IPS DF 6.9 (cell line): ENCODE results near the gene NDUFA8.

ENCODE experiments used
- DNase-seq: peaks from one replicate; pipeline ENCODE4 v3.0.0-alpha.2; 2013; ENCODE audit warnings: low read depth, low spot score
- H3K27ac ChIP-seq: one replicate; pipeline ENCODE4 v1.5.1; 2013; ENCODE audit warnings: low read length, control low read depth
- H3K27me3 ChIP-seq: 2 replicates; pipeline ENCODE4 v1.6.1; 2013; ENCODE audit warnings: mild to moderate bottlenecking, low read length; ENCODE audit not compliant: control insufficient read depth, insufficient read depth
- H3K36me3 ChIP-seq: 2 replicates; pipeline ENCODE4 v1.6.1; 2013; ENCODE audit warnings: low read length; ENCODE audit not compliant: control insufficient read depth, insufficient read depth
- H3K4me1 ChIP-seq: 2 replicates; pipeline ENCODE4 v1.6.1; 2013; ENCODE audit warnings: low read length; ENCODE audit not compliant: control insufficient read depth, insufficient read depth
- H3K4me3 ChIP-seq: 2 replicates; pipeline ENCODE4 v1.5.1; 2013; ENCODE audit warnings: mild to moderate bottlenecking, low read length
- H3K9me3 ChIP-seq: 2 replicates; pipeline ENCODE4 v1.6.1; 2013; ENCODE audit warnings: low read length, inconsistent platforms; ENCODE audit not compliant: control insufficient read depth, insufficient read depth
- WGBS: extraction: QIAGEN DNeasy Blood & Tissue Kit; methylation state at CpG from one replicate; pipeline ENCODE4 v1.1.7; 2013; ENCODE audit warnings: mixed read lengths, missing lambda C conversion rate; ENCODE audit not compliant: insufficient read length, insufficient coverage; 5-methylcytosine and 5-hydroxymethylcytosine counted together

NDUFA8 gene

GRCh38 chr9:122184551-122184950 lies 25.0 kb upstream of the NDUFA8 start:
- H3K27ac ChIP-seq, result no peak overlapping the region
- no peaks in the 10 kb centered on the region for H3K4me1 ChIP-seq
- H3K9me3 ChIP-seq, result no peaks in the 10 kb centered on the region
- no peaks in the 10 kb centered on the region for H3K27me3 ChIP-seq
- WGBS, result no CpG with 5 or more reads among the region's 1 CpG
- H3K4me3 ChIP-seq, result no peak overlapping the region
- DNase-seq, result no peak
- no peaks in the 10 kb centered on the region for H3K36me3 ChIP-seq

DNA sequence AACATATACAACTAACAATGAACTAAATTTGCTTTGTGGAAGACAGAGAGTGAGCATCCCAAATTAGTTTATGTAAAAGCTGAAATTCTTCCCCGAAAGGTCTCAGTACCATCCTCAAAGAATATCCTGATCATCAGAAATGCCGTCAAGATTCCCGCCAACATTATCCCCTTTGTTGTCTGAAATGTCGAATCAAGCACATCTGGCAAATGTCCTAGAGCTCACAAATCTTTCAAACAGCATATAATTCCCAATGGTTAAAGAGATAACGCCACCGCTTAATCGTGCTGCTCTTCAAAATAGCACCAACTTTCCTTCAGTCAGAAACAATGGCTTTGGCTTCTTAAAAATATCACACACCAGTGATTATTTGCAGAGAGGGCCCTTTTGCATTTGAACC lies 23.9 kb upstream of the NDUFA8 start:
- no peaks in the 10 kb centered on the region for H3K4me1 ChIP-seq
- no CpG with 5 or more reads among the region's 7 CpGs for WGBS
- H3K4me3 ChIP-seq, result no peak overlapping the region
- no peaks in the 10 kb centered on the region for H3K27me3 ChIP-seq
- DNase-seq, result no peak
- H3K27ac ChIP-seq, result no peak overlapping the region
- no peaks in the 10 kb centered on the region for H3K36me3 ChIP-seq
- H3K9me3 ChIP-seq, result no peaks in the 10 kb centered on the region

GRCh38 chr9:122180633-122181032 lies 21.1 kb upstream of the NDUFA8 start:
- no peaks in the 10 kb centered on the region for H3K36me3 ChIP-seq
- no peak for DNase-seq

GRCh38 chr9:122179690-122180074 lies 20.1 kb upstream of the NDUFA8 start:
- no peaks in the 10 kb centered on the region for H3K9me3 ChIP-seq
- H3K4me3 ChIP-seq, result no peak overlapping the region
- no peak for DNase-seq
- H3K36me3 ChIP-seq, result no peaks in the 10 kb centered on the region
- H3K27ac ChIP-seq, result no peak overlapping the region
- WGBS, result no CpG with 5 or more reads among the region's 2 CpGs
- no peaks in the 10 kb centered on the region for H3K27me3 ChIP-seq
- no peaks in the 10 kb centered on the region for H3K4me1 ChIP-seq

More at GRCh38 chr9:122180633-122181032, 21.1 kb upstream of the NDUFA8 start:
- Histone ChIP-seq H3K4me3 (no peak overlapping the region), H3K27ac (no peak overlapping the region), H3K4me1 (no peaks in the 10 kb centered on the region), H3K27me3 (no peaks in the 10 kb centered on the region), H3K9me3 (no peaks in the 10 kb centered on the region)
- no CpG with 5 or more reads among the region's 4 CpGs for WGBS

DNA sequence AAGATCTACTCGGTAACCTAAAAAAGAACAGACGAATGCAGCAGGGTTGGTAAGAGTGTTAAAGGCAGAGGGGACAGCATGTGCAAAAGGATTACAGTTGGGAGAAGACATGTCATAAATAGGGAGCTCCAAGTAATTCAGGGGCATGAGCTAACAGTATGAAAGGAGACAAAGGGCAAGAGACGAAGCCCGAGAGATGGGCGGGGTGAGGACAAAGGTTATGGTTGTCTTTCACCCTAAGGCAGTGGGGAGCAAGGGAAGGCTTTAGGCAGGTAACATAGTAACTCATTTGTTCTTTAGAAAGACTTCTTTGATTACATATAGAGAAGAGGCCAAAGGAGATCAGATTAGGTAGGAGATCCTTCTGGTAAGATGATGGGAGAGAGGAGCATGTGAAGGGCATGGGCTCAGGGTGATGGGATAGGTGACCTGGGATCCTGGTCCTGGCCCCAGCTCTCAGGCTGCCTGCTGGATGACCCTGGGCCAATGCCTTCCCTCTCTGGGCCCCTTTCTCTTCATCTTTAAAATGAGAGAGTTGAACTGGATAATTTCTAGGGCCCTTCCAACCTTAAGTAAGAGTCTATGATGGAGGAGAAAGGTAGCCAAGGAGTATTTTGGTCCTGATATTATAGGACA lies 19.6 kb upstream of the NDUFA8 start:
- H3K36me3 ChIP-seq, result no peaks in the 10 kb centered on the region
- WGBS, result no CpG with 5 or more reads among the region's 5 CpGs

DNA sequence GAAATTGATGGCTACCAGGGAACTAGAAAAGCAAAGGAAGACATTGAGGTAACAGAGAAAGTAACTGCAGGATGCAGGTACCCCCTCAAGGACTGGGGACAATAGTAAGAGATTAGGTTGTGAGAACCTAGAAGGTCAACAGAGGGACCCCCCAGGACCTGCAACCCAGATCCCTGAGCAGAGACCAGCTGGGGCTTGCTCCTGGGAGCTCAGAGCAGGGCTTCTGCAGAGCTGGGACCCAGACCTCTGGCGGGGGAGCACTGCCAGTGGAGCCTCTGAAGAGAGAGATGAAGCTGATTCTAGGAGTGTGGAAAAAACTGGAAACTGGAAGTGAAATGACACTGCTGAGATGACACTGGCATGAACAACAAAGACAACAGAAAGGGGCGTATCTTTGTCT lies 17.3 kb upstream of the NDUFA8 start:
- no peaks in the 10 kb centered on the region for H3K27me3 ChIP-seq
- no peak overlapping the region for H3K27ac ChIP-seq
- no peaks in the 10 kb centered on the region for H3K4me1 ChIP-seq
- WGBS, result no CpG with 5 or more reads among the region's 2 CpGs
- DNase-seq, result no peak
- H3K36me3 ChIP-seq, result no peaks in the 10 kb centered on the region
- no peaks in the 10 kb centered on the region for H3K9me3 ChIP-seq
- H3K4me3 ChIP-seq, result no peak overlapping the region

More for the DNA sequence above, 19.6 kb upstream of the NDUFA8 start:
- Histone ChIP-seq H3K4me1 (no peaks in the 10 kb centered on the region), H3K27ac (no peak overlapping the region), H3K27me3 (no peaks in the 10 kb centered on the region), H3K9me3 (no peaks in the 10 kb centered on the region), H3K4me3 (no peak overlapping the region)
- no peak for DNase-seq

- no peaks in the 10 kb centered on the region for H3K4me1 ChIP-seq
- H3K27ac ChIP-seq, result no peak overlapping the region
- H3K9me3 ChIP-seq, result no peaks in the 10 kb centered on the region
- DNase-seq, result no peak
- H3K36me3 ChIP-seq, result no peaks in the 10 kb centered on the region
- no CpG with 5 or more reads among the region's 3 CpGs for WGBS
- H3K27me3 ChIP-seq, result no peaks in the 10 kb centered on the region
- no peak overlapping the region for H3K4me3 ChIP-seq
These were observed 14.1 kb upstream of the NDUFA8 start for GRCh38 chr9:122173670-122174069.

GRCh38 chr9:122172131-122172530 lies 12.6 kb upstream of the NDUFA8 start:
- no CpG with 5 or more reads among the region's 7 CpGs for WGBS
- Histone ChIP-seq H3K4me1 (no peaks in the 10 kb centered on the region), H3K9me3 (no peaks in the 10 kb centered on the region), H3K36me3 (no peaks in the 10 kb centered on the region), H3K27ac (no peak overlapping the region), H3K4me3 (no peak overlapping the region), H3K27me3 (no peaks in the 10 kb centered on the region)
- no peak for DNase-seq

DNA sequence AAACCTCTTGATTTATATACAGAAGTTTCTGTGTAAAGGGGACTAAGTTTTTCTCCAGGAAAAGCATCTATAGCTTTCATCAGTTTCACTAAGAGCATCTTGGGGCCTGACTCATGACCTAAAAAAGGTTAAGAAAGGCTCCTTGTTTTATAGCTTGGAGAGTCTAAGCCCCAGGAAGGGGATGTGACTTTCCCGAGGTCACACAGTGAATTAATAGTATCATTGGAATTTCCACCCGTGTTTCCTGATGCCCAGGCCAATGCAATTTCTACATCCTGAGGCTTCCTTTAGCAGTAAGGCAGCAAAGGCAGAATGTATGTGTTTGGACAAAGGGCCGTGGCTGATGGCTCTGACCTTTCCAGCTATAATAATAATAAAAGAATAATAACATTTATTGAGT lies 8.8 kb upstream of the NDUFA8 start:
- H3K27ac ChIP-seq, result no peak overlapping the region
- H3K9me3 ChIP-seq, result no peaks in the 10 kb centered on the region
- H3K4me3 ChIP-seq, result no peak overlapping the region
- no CpG with 5 or more reads among the region's 3 CpGs for WGBS
- no peaks in the 10 kb centered on the region for H3K36me3 ChIP-seq
- no peaks in the 10 kb centered on the region for H3K4me1 ChIP-seq
- no peaks in the 10 kb centered on the region for H3K27me3 ChIP-seq
- DNase-seq, result no peak

DNA sequence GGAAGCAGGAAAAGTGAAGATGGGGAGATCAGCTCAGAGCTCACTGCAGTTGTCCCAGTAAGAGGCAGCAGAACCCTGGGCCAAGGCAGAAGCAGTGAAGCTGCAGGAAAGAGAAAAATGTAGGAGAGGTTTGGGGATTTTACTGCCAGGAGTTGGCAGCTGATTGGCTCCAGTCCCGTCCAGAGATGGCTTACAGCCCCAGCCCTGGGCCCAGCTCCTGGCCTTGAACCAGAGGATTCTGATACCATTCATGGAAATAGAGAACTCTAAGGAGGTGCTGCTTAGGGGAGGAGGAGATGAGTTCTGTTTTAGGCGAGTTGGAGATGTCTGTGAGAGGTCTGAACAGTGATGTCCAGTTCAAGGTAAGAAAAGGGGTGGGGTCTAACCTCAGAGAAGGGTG lies 4.7 kb upstream of the NDUFA8 start:
- Histone ChIP-seq H3K36me3 (no peaks in the 10 kb centered on the region), H3K9me3 (no peaks in the 10 kb centered on the region), H3K4me1 (no peaks in the 10 kb centered on the region), H3K4me3 (no peak overlapping the region), H3K27me3 (no peaks in the 10 kb centered on the region), H3K27ac (no peak overlapping the region)
- no peak for DNase-seq
- no CpG with 5 or more reads among the region's 2 CpGs for WGBS

DNA sequence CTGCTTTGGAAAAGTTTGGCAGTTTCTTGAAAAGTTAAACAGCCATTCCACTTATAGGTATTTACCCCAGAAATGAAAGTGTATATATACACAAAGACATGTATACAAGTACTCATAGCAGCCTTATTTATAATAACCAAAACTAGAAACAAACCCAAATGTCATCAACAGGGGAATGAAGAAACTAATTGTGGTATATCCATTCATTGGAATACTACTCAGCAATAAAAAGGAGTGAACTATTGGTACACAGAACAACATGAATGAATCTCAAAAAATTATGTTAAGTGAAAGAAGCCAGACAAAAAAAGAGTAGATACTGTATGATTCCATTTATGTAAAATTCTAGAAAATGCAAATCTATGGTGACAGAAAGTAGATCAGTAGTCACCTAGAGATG lies 2.8 kb upstream of the NDUFA8 start:
- Histone ChIP-seq H3K4me1 (no peaks in the 10 kb centered on the region; the same call in 1 of the 2 replicates), H3K4me3 (no peak overlapping the region), H3K36me3 (no peaks in the 10 kb centered on the region), H3K27ac (no peak overlapping the region), H3K27me3 (no peaks in the 10 kb centered on the region), H3K9me3 (no peaks in the 10 kb centered on the region)
- no peak for DNase-seq
